Brain microvascular endothelial cell (primary cell): ENCODE data around the gene CLHC1.
A peak's percentile ranks its signal among the peaks of the same experiment; 100 is the strongest.

ENCODE experiments used
- DNase-seq: peaks from one replicate; pipeline ENCODE4 v3.0.0-alpha.2; 2020
- H3K27ac ChIP-seq: fragments of 250-450 bp; sonication (Bioruptor Pico); 2 replicates; pipeline ENCODE4 v1.5.1; 2020; ENCODE audit warnings: mild to moderate bottlenecking, moderate library complexity
- H3K27me3 ChIP-seq: fragments of 250-450 bp; sonication (Bioruptor Pico); replicated peaks from 2 replicates; pipeline ENCODE4 v1.5.1; 2020; ENCODE audit warnings: mild to moderate bottlenecking
- H3K36me3 ChIP-seq: fragments of 250-450 bp; sonication (Bioruptor Pico); replicated peaks from 2 replicates; pipeline ENCODE4 v1.5.1; 2020; ENCODE audit warnings: mild to moderate bottlenecking
- H3K4me3 ChIP-seq: 2 replicates; pipeline ENCODE4 v1.5.1; 2011; ENCODE audit warnings: low read depth, mild to moderate bottlenecking, control low read depth, low read length, moderate library complexity
- CTCF ChIP-seq: IDR thresholded peaks from 2 replicates; pipeline ENCODE4 v1.5.1; 2011; ENCODE audit warnings: low read depth, mild to moderate bottlenecking, moderate library complexity, low read length, control low read depth, inconsistent platforms; ENCODE audit errors: missing control alignments
- in situ Hi-C: cut with HindIII; loops from 2 replicates; pipeline ENCODE4 v1.10.0; 2017; ENCODE audit warnings: low sequenced_read_pairs, low pct_ligation_motif_present

The CLHC1 gene

DNA sequence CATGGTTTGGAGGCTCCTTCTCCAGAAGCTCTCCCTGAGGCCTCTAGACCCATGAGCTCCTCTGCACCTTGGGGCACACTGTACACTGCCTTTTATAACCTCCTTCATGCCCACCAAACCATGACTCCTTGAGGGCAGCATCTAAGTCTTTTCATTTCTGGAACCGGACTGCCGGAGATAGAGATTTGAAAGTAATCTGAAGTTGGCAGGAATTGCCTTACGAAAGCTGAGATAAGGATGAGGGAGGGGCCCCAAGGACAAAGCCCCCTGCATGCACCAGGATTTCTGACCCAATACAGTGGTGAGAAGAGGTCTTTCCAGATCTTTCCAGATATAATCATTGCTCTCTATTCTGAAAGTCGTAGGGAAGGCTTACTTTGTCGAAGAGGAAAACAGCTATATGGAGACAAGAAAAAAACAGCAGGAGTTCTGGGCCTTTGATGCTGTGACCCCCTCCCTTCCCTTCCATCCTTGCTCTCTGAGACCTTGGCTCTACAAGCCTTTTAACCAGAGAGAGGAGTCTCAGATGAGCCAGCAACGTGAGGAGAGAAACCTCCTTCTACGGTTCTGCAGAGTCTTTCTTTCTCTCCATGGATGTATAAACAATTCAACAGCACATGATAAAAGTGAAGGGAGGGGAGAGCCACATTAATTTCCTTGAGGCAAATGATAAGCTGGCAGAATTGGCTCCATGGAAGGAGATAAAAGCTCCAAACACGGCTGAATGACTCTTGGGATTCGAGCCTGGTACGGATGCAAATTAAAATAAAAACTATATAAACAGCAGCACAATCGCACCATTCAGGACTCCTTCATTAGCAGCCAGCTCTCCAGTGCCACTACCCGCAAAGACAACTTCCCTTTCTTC is 93.8 kb downstream of the CLHC1 start:
- Histone ChIP-seq H3K4me3 (no peak overlapping the region), H3K27ac (no peak overlapping the region), H3K27me3 (no peaks in the 10 kb centered on the region), H3K36me3 (no peaks in the 10 kb centered on the region)
- in situ Hi-C loops = no loop called here
- no peak for TF ChIP-seq CTCF
- no peak for DNase-seq

DNA sequence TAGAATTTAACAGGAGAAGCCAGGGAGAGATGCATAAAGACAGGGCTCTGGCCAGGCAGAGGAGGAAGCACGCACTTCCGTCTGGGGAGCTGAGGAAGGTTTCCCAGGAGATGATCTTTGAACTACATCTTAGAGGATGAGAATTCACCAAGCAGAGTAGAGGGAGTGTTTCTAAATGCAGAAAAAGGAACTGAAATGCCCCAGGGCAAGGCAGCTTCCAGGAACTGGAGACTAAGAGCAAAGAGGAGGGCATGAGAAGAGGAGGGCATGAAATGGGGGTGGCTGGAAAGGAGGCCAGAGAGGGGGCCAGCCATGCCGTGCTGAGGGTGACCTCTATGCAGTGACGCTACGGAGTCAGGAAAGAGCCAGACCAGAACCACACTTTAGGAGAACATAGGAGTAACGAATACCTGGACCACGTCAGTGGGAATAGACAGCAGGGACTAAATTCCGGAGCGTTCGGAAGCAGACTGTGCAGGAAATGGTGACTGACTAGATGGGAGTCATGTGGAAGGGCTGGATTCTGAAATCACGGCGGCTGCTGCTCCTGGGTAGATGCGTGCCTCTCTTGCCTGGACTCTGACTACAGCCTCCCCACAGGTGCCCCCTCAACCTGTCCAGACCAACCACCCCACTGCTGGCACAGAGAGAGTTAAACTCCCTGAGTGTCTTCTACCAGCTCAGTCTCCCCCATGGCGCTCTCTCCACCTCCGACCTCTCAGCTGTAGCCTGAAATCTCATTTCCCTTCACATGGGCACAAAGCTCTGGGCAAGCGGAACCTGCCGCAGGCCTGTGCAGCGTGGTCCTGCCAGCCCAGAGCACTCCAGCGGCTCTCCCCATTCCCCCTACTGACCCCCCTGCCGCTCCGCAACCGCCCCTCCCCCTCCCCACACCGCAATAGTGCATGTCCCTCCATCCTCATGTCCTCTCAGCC is 94.8 kb downstream of the CLHC1 start:
- no peak overlapping the region for H3K4me3 ChIP-seq
- in situ Hi-C loops = no loop called here
- H3K27ac ChIP-seq = no peak overlapping the region
- no peaks in the 10 kb centered on the region for H3K36me3 ChIP-seq
- no peak for TF ChIP-seq CTCF
- no peak for DNase-seq
- no peaks in the 10 kb centered on the region for H3K27me3 ChIP-seq

DNA sequence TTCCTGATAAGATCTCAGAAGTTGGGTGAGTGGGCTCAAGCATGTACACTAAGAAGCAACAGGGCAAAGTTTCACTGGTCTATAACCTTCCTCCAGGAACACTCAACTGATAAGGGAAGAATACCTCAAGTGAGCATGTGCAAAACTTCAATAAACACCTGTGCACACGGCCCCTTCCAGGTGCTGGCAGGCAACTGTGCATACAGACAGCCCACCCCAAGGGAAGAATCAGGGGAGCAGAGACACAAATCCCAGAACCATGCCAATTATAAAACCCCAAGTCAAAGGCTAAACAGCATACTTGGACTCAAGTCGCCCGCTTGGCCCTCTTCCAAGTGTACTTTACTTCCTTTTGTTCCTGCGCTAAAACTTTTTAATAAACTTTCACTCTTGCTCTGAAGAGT is 96.0 kb downstream of the CLHC1 start:
- H3K4me3 ChIP-seq = no peak overlapping the region
- no peak for TF ChIP-seq CTCF
- in situ Hi-C loops = no loop called here
- no peak for DNase-seq
- H3K36me3 ChIP-seq = no peaks in the 10 kb centered on the region
- no peak overlapping the region for H3K27ac ChIP-seq
- no peaks in the 10 kb centered on the region for H3K27me3 ChIP-seq

DNA sequence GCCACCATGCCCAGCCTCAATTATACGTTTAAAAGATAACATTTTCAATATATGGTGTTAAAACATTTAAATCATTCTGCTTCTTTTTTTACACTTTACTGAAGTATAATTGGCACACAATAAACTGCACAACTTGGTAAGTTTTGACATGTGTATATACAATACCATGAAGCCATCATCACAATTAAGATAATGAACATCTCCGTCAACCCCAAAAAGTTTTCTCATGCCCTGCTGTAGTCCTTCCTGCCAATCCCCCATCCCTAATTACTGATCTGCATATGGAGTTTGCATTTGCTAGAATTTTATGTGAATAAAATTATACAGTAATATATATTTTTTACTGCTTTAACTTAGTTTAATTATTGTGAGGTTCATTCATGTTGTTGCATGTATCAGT is 96.6 kb downstream of the CLHC1 start:
- in situ Hi-C loops = no loop called here
- Histone ChIP-seq H3K4me3 (no peak overlapping the region), H3K27ac (no peak overlapping the region), H3K36me3 (no peaks in the 10 kb centered on the region), H3K27me3 (no peaks in the 10 kb centered on the region)
- DNase-seq = no peak
- TF ChIP-seq CTCF = no peak

GRCh38 chr2:55134316-55134706 is 97.8 kb downstream of the CLHC1 start:
- peak overlapping the region; percentile 10 for H3K27ac ChIP-seq
- TF ChIP-seq CTCF = no peak
- DNase-seq = no peak
- H3K27me3 ChIP-seq = no peaks in the 10 kb centered on the region
- in situ Hi-C loops = no loop called here
- H3K4me3 ChIP-seq = no peak overlapping the region
- H3K36me3 ChIP-seq = no peaks in the 10 kb centered on the region
